HG02623 (cell line): ENCODE results near the gene SAA1.

Experiments used
- ATAC-seq: cut with Tn5 transposase; IDR thresholded peaks from one replicate; pipeline ENCODE4 v1.9.1; 2021; ENCODE audit warnings: moderate library complexity; ENCODE audit not compliant: unreplicated experiment

Gene SAA1

GRCh38 chr11:18265949-18266348, at the start of gene SAA1:
SAA1 (plus strand) TSS chr11:18266264; CDS start chr11:18266888, 624 bp downstream.
- ATAC-seq, result no peak

- ATAC-seq, result no peak
These were observed 44.7 kb upstream of the SAA1 start for GRCh38 chr11:18221274-18221876.

GRCh38 chr11:18222814-18223421, 43.1 kb upstream of the SAA1 start:
- ATAC-seq, result no peak

GRCh38 chr11:18223591-18224387, 42.3 kb upstream of the SAA1 start:
- no peak for ATAC-seq

- no peak for ATAC-seq
These were observed 40.2 kb upstream of the SAA1 start for GRCh38 chr11:18225913-18226312.

GRCh38 chr11:18229501-18229900, 36.6 kb upstream of the SAA1 start:
- peak; percentile 94 for ATAC-seq

GRCh38 chr11:18230859-18231258, 35.2 kb upstream of the SAA1 start:
- no peak for ATAC-seq

GRCh38 chr11:18233912-18234311, 32.2 kb upstream of the SAA1 start:
- ATAC-seq, result no peak

GRCh38 chr11:18235394-18236334, 30.4 kb upstream of the SAA1 start:
- ATAC-seq, result no peak

GRCh38 chr11:18236664-18237356, 29.3 kb upstream of the SAA1 start, which contains the start of gene SAA4:
SAA4 (minus strand) TSS chr11:18236802; CDS start chr11:18235926, 876 bp downstream.
- no peak for ATAC-seq

- ATAC-seq, result no peak
These were observed 26.4 kb upstream of the SAA1 start for GRCh38 chr11:18239655-18240054.

GRCh38 chr11:18243783-18244362, 22.2 kb upstream of the SAA1 start:
- no peak for ATAC-seq

GRCh38 chr11:18245396-18245795, 20.7 kb upstream of the SAA1 start:
- no peak for ATAC-seq

GRCh38 chr11:18246379-18247190, 19.5 kb upstream of the SAA1 start:
- peak; percentile 71 for ATAC-seq

- peak; percentile 14 for ATAC-seq
These were observed 18.9 kb upstream of the SAA1 start for GRCh38 chr11:18247191-18247581.

GRCh38 chr11:18248561-18248960, 17.5 kb upstream of the SAA1 start, which contains the start of gene SAA2:
SAA2 (minus strand) TSS chr11:18248668; CDS start chr11:18248011, 657 bp downstream.
- ATAC-seq, result no peak

GRCh38 chr11:18253233-18253632, 12.8 kb upstream of the SAA1 start:
- ATAC-seq, result no peak

- ATAC-seq, result no peak
These were observed 12.2 kb upstream of the SAA1 start for GRCh38 chr11:18253778-18254338.
